Transverse colon (tissue), 4 donors: ENCODE results near the gene SMTNL2.

Source experiments
- EP300 ChIP-seq: sonication (generic); formaldehyde crosslinking; IDR thresholded peaks from one replicate; pipeline ENCODE4 v1.6.1; 2017; ENCODE audit warnings: antibody characterized with exemption, low read depth
- POLR2A ChIP-seq: fragments of 450-650 bp; IDR thresholded peaks from one replicate; pipeline ENCODE4 v1.6.1; 2016; ENCODE audit warnings: antibody characterized with exemption, mild to moderate bottlenecking, moderate library complexity
- POLR2AphosphoS5 ChIP-seq, 3 donors: sonication (generic); formaldehyde crosslinking; IDR thresholded peaks; one replicate each; pipeline ENCODE4 v1.6.1; 2016; ENCODE audit warnings: antibody characterized with exemption in 3 of 3
- TF ChIP-seq, protein P1 (sequence below), 5 experiments: fragments of 200-600 bp in 3 of 5; fragments of 450-650 bp in 2 of 5; sonication (generic) in 3 of 5; IDR thresholded peaks; 1 replicate in 2 of 5; 2 replicates in 3 of 5; pipeline ENCODE4 v1.5.1; 2016 to 2017; ENCODE audit warnings: antibody characterized with exemption in 5 of 5, inconsistent platforms in 3 of 5, mild to moderate bottlenecking in 2 of 5, moderate library complexity in 1 of 5

- TF ChIP-seq, protein P1, sequence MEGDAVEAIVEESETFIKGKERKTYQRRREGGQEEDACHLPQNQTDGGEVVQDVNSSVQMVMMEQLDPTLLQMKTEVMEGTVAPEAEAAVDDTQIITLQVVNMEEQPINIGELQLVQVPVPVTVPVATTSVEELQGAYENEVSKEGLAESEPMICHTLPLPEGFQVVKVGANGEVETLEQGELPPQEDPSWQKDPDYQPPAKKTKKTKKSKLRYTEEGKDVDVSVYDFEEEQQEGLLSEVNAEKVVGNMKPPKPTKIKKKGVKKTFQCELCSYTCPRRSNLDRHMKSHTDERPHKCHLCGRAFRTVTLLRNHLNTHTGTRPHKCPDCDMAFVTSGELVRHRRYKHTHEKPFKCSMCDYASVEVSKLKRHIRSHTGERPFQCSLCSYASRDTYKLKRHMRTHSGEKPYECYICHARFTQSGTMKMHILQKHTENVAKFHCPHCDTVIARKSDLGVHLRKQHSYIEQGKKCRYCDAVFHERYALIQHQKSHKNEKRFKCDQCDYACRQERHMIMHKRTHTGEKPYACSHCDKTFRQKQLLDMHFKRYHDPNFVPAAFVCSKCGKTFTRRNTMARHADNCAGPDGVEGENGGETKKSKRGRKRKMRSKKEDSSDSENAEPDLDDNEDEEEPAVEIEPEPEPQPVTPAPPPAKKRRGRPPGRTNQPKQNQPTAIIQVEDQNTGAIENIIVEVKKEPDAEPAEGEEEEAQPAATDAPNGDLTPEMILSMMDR (IDR thresholded peaks at IDR 0.05): no peak
- TF ChIP-seq POLR2A: no peak
- no peak for TF ChIP-seq EP300
- TF ChIP-seq POLR2AphosphoS5 (IDR thresholded peaks at IDR 0.05): no peak
Observed at GRCh38 chr17:4544951-4545216, 39.4 kb upstream of the SMTNL2 start.
